ENCODE data around the gene SHB.
"Not testable (repeated sequence)": the region's sequence is repeated elsewhere in the genome, so short reads cannot be mapped to it uniquely, and the experiment has no call there.

Gene SHB

DNA sequence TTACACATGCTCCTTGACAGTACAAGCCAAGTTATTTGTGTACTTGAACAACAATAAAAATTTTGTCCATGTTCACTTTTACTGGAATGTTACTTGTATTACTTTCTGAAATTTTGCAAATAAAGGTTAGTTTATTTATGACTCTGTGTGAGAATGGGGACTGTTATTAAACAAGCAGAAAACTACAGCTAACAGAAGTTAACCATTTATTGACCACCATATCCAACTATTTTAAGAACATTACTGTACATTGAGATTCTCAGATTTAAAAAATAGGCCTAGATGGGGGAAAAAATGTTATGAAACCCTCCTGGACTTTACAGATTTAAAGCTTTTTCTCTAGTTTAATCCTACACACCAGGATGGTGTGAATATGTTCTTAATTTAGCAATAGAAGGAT, 166.9 kb downstream of the SHB start:
- TF ChIP-seq CTCF (IDR thresholded peaks at IDR 0.05), result no peak
- TF ChIP-seq ZFX (IDR thresholded peaks at IDR 0.05; ENCODE audit: borderline replicate concordance), result no peak
- no peak overlapping the region for H3K27ac ChIP-seq

GRCh38 chr9:37899041-37899440, 170.0 kb downstream of the SHB start:
- H3K27ac ChIP-seq, result no peak overlapping the region
- TF ChIP-seq ZFX (IDR thresholded peaks at IDR 0.05; ENCODE audit: borderline replicate concordance) (no peak), CTCF (IDR thresholded peaks at IDR 0.05) (no peak)

DNA sequence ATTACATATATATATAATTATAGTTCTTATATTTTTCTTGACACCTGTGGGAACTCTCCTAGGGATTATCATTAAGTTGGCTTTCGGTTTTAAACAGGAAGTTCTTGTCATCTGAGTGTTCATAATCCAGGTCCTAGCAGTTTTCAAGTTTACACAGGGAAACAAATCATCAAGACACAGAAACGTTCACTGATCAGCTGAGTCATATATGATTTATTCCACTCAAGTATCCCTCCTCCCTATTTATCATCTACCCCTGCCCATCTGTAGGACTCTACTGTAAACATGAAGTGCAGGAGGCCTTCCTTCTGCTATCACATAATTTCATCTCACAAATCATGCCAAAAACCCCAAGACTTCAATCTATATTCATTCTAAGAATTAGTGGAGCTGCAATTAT, 171.4 kb downstream of the SHB start:
- no peak overlapping the region for H3K27ac ChIP-seq
- TF ChIP-seq ZFX (IDR thresholded peaks at IDR 0.05; ENCODE audit: borderline replicate concordance), result no peak
- no peak for TF ChIP-seq CTCF (IDR thresholded peaks at IDR 0.05)

DNA sequence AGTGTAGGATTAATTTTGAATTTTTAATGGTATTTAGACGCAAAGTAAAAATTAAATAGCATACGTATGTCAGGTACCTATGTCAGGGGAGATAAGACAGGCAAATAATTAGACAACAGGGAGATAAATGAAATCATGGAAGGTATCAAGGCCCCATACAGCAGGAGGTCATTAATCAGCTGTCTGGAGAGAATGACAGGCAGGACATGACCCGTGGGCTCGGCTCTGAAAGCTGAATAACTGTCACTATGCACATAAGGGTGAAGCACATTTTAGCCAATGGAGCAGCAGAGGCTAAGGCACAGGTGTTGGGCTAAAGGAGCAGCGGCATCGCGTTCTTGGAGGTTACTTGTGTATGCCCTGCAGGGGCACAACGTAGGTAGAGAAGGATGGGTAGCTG, 177.0 kb downstream of the SHB start:
- H3K27ac ChIP-seq, result no peak overlapping the region
- TF ChIP-seq CTCF (IDR thresholded peaks at IDR 0.05) (no peak), ZFX (IDR thresholded peaks at IDR 0.05; ENCODE audit: borderline replicate concordance) (no peak)

DNA sequence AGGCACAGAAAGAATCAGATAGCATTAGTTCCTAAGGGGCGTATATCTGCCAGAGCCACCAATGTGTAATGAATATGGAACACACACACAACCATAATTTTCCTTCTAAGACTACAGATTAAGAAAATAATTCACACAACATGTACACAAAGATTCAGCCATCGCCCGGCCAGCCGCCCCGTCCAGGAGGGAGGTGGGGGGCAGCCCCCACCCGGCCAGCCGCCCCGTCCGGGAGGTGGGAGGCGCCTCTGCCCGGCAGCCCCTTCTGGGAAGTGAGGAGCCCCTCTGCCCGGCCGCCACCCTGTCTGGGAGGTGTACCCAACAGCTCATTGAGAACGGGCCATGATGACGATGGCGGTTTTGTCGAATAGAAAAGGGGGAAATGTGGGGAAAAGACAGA, 178.0 kb downstream of the SHB start:
- H3K27ac ChIP-seq, result not testable (repeated sequence)

DNA sequence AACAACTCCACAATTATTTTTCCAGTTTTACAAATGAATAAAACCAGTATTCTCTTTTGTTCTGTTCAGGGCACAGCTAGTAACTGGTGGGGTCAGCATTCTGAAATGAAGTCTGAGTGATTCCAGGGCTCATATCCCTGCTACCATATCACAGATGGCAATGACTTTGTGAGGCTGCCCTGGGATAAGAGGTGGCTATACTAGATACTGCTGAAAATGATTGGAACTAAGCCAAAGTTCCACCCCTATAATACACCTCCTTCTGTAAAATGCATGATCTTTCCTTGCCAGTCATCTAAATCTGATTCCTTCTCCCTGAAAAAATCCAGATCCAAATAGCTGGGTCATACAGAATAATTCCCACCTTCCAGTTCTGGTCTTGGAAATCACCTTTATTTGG, 179.5 kb downstream of the SHB start:
- no peak overlapping the region for H3K27ac ChIP-seq
- TF ChIP-seq CTCF (IDR thresholded peaks at IDR 0.05), result no peak
- TF ChIP-seq ZFX (IDR thresholded peaks at IDR 0.05; ENCODE audit: borderline replicate concordance), result no peak

- not testable (repeated sequence) for H3K27ac ChIP-seq
Measured at GRCh38 chr9:37887977-37888583, 180.9 kb downstream of the SHB start.

GRCh38 chr9:37880916-37881479, 188.0 kb downstream of the SHB start:
- no peak overlapping the region for H3K27ac ChIP-seq
- TF ChIP-seq ZFX (IDR thresholded peaks at IDR 0.05; ENCODE audit: borderline replicate concordance) (no peak), CTCF (IDR thresholded peaks at IDR 0.05) (no peak)

Data from 22Rv1 (cell line).